MM.1S (cell line): ENCODE data around the gene ERLEC1.

ENCODE experiments used
- CTCF ChIP-seq: fragments of 300-600 bp; sonication (generic); IDR thresholded peaks from 2 replicates; pipeline ENCODE4 v1.5.1; 2016; ENCODE audit warnings: antibody characterized with exemption, low read length, mixed read lengths
- EZH2 ChIP-seq: fragments of 300-600 bp; sonication (generic); optimal IDR thresholded peaks from 2 replicates; pipeline ENCODE3; 2017; ENCODE audit warnings: low read depth, mild to moderate bottlenecking, antibody characterized with exemption, low read length, mixed read lengths
- EZH2phosphoT487 ChIP-seq: fragments of 300-600 bp; sonication (generic); IDR thresholded peaks from 2 replicates; pipeline ENCODE4 v1.6.1; 2018; ENCODE audit warnings: antibody characterized with exemption, low read length

GRCh38 chr2:53740170-53740569 lies 46.7 kb upstream of the ERLEC1 start:
- peak; percentile 41 for TF ChIP-seq CTCF
- no peak for TF ChIP-seq EZH2phosphoT487
- no peak for TF ChIP-seq EZH2
